ENCODE measurements around the gene ANKRD34C. TPM values are rescaled to one million over a fixed set of nuclear protein-coding genes. Genes with fewer than 3 reads are reported as not detected.

ANKRD34C gene
- total RNA-seq (under 1 TPM in 1 of 4 donors, not detected in 3; under 0.01 TPM), polyA plus RNA-seq (not detected)

- 10 to 22% methylated on average over 56 of the region's 56 CpGs for WGBS, 2 donors
- Histone ChIP-seq H3K4me1 (no peaks in the 10 kb centered on the region), H3K9me3 (peaks cover 0 to 4% (median 1%) of the 10 kb centered on the region in 4 donors), H3K4me3 (no peak within 1 kb of the TSS), H3K27ac (no peak within 1 kb of the TSS), H3K36me3 (no peaks in the 10 kb centered on the region), H3K27me3 (peaks cover 10 to 65% (median 34%) of the 10 kb centered on the region in 3 donors)
- intact Hi-C loops (cut with DNase I), result no loop called here
- TF ChIP-seq POLR2AphosphoS5 (IDR thresholded peaks at IDR 0.05) (no peak), CTCF (IDR thresholded peaks at IDR 0.05) (no peak), EP300 (IDR thresholded peaks at IDR 0.05) (no peak), POLR2A (IDR thresholded peaks at IDR 0.05) (no peak)
- DNase-seq, result no peak
Observed at GRCh38 chr15:79282371-79283251, at the start of gene ANKRD34C. Gene ANKRD34C, plus strand, starts transcription at chr15:79282722. Its CDS starts 10,563 bp downstream, at chr15:79293285.

- H3K4me3 ChIP-seq, result no peak overlapping the region
Observed at GRCh38 chr15:79233236-79233635, 49.3 kb upstream of the ANKRD34C start.

GRCh38 chr15:79240036-79240435 is 42.5 kb upstream of the ANKRD34C start:
- H3K4me3 ChIP-seq, result no peak overlapping the region
- no peak for DNase-seq
- intact Hi-C loops (cut with DNase I), result no loop called here
- H3K27me3 ChIP-seq, result no peaks in the 10 kb centered on the region
- no peak overlapping the region for H3K27ac ChIP-seq
- TF ChIP-seq POLR2AphosphoS5 (IDR thresholded peaks at IDR 0.05) (no peak), CTCF (IDR thresholded peaks at IDR 0.05) (no peak), POLR2A (IDR thresholded peaks at IDR 0.05) (no peak), EP300 (IDR thresholded peaks at IDR 0.05) (no peak)
- no peaks in the 10 kb centered on the region for H3K9me3 ChIP-seq
- H3K36me3 ChIP-seq, result no peaks in the 10 kb centered on the region
- WGBS, 2 donors, result 69 to 70% methylated on average over 3 of the region's 3 CpGs
- H3K4me1 ChIP-seq, result no peaks in the 10 kb centered on the region

More at GRCh38 chr15:79233236-79233635, 49.3 kb upstream of the ANKRD34C start:
- 72 to 81% methylated on average over 6 of the region's 6 CpGs for WGBS, 2 donors
- DNase-seq, result no peak
- no peak overlapping the region for H3K27ac ChIP-seq
- H3K9me3 ChIP-seq, result peaks cover 0 to under 1% (median 0%) of the 10 kb centered on the region in 4 donors
- TF ChIP-seq CTCF (IDR thresholded peaks at IDR 0.05) (no peak), POLR2AphosphoS5 (IDR thresholded peaks at IDR 0.05) (no peak), POLR2A (IDR thresholded peaks at IDR 0.05) (no peak), EP300 (IDR thresholded peaks at IDR 0.05) (no peak)
- intact Hi-C loops (cut with DNase I), result no loop called here
- no peaks in the 10 kb centered on the region for H3K4me1 ChIP-seq
- no peaks in the 10 kb centered on the region for H3K27me3 ChIP-seq
- H3K36me3 ChIP-seq, result no peaks in the 10 kb centered on the region

GRCh38 chr15:79243723-79244122 is 38.8 kb upstream of the ANKRD34C start:
- Histone ChIP-seq H3K27ac (no peak overlapping the region), H3K9me3 (no peaks in the 10 kb centered on the region)
- WGBS, 2 donors, result 74 to 87% methylated on average over 11 of the region's 11 CpGs

More at GRCh38 chr15:79243723-79244122, 38.8 kb upstream of the ANKRD34C start:
- H3K4me3 ChIP-seq, result no peak overlapping the region
- intact Hi-C loops (cut with DNase I), result no loop called here
- no peak for TF ChIP-seq POLR2AphosphoS5 (IDR thresholded peaks at IDR 0.05)
- no peak for TF ChIP-seq POLR2A (IDR thresholded peaks at IDR 0.05)
- no peak for TF ChIP-seq EP300 (IDR thresholded peaks at IDR 0.05)
- no peak for TF ChIP-seq CTCF (IDR thresholded peaks at IDR 0.05)
- no peaks in the 10 kb centered on the region for H3K27me3 ChIP-seq
- H3K4me1 ChIP-seq, result no peaks in the 10 kb centered on the region
- no peak for DNase-seq
- no peaks in the 10 kb centered on the region for H3K36me3 ChIP-seq

Measured in sigmoid colon (tissue), 7 donors.